H1 (cell line): ENCODE measurements around the gene JAKMIP2. TPM values are rescaled to one million over a fixed set of nuclear protein-coding genes. Genes with fewer than 3 reads are reported as not detected.

Experiments
- CTCF ChIA-PET: fragments of 300-600 bp; sonication (Branson Sonifier 250); formaldehyde crosslinking; loops from one replicate; lab custom pipeline; 2021; ENCODE audit not compliant: partially characterized antibody; lab: Charles Lee
- POLR2A ChIA-PET: fragments of 300-600 bp; sonication (Branson Sonifier 250); formaldehyde crosslinking; loops from one replicate; lab custom pipeline; 2021; ENCODE audit warnings: inconsistent platforms; ENCODE audit not compliant: partially characterized antibody; lab: Charles Lee
- DNase-seq, 2 experiments: peaks; one replicate each; pipeline versions ENCODE4 v3.0.0 to v3.0.0-alpha.2; 2010 to 2022; ENCODE audit warnings: low spot score in 2 of 2, low read depth in 1 of 2, mixed read lengths in 1 of 2
- FAIRE-seq: peaks from 2 replicates; lab custom pipeline; 2011; peaks lifted over from hg19 to GRCh38; lab: Jason Lieb, UNC
- H2AFZ ChIP-seq: 2 replicates; pipeline ENCODE4 v1.8.1; 2012; ENCODE audit warnings: low read length, inconsistent platforms
- H2AK5ac ChIP-seq: 2 replicates; pipeline ENCODE4 v1.6.1; 2013; ENCODE audit warnings: low read depth, low read length
- H2BK120ac ChIP-seq: replicated peaks from 2 replicates; pipeline ENCODE3; 2013; ENCODE audit warnings: low read depth, low read length, inconsistent platforms
- H2BK12ac ChIP-seq: 2 replicates; pipeline ENCODE4 v1.6.1; 2013; ENCODE audit warnings: low read depth, low read length
- H2BK15ac ChIP-seq: 2 replicates; pipeline ENCODE4 v1.6.1; 2013; ENCODE audit warnings: low read length
- H2BK20ac ChIP-seq: 2 replicates; pipeline ENCODE4 v1.6.1; 2013; ENCODE audit warnings: low read length
- H2BK5ac ChIP-seq: 2 replicates; pipeline ENCODE4 v1.6.1; 2013; ENCODE audit warnings: low read depth, low read length
- H3K14ac ChIP-seq: 2 replicates; pipeline ENCODE4 v1.6.1; 2013; ENCODE audit warnings: inconsistent platforms; ENCODE audit not compliant: insufficient read length
- H3K18ac ChIP-seq: 2 replicates; pipeline ENCODE4 v1.6.1; 2013; ENCODE audit warnings: low read length; ENCODE audit errors: extremely low read depth
- H3K23ac ChIP-seq: 2 replicates; pipeline ENCODE4 v1.6.1; 2013; ENCODE audit warnings: inconsistent platforms; ENCODE audit not compliant: insufficient read length
- H3K23me2 ChIP-seq: 2 replicates; pipeline ENCODE4 v1.6.1; 2013; ENCODE audit warnings: low read depth, low read length
- H3K27ac ChIP-seq: 2 replicates; pipeline ENCODE4 v1.6.1; 2011; ENCODE audit warnings: low read depth, low read length, inconsistent platforms
- H3K27me3 ChIP-seq, 4 experiments: replicated peaks in 1 of 4; 1 replicate in 1 of 4; 2 replicates in 3 of 4; pipeline versions ENCODE4 v1.6.1 to v1.8.1; 2011 to 2013; ENCODE audit warnings: low read length in 3 of 4, mild to moderate bottlenecking in 3 of 4, inconsistent platforms in 2 of 4, mixed read lengths in 2 of 4, moderate library complexity in 1 of 4; ENCODE audit not compliant: control insufficient read depth in 3 of 4, insufficient read depth in 3 of 4; ENCODE audit errors: extremely low read depth in 1 of 4
- H3K36me3 ChIP-seq, 4 experiments: 2 replicates each; pipeline versions ENCODE4 v1.6.1 to v1.8.1; 2011 to 2013; ENCODE audit warnings: mild to moderate bottlenecking in 4 of 4, low read length in 3 of 4, moderate library complexity in 2 of 4, control low read depth in 1 of 4, inconsistent platforms in 1 of 4; ENCODE audit not compliant: insufficient read depth in 4 of 4, control insufficient read depth in 2 of 4
- H3K4ac ChIP-seq: replicated peaks from 2 replicates; pipeline ENCODE3; 2013; ENCODE audit warnings: low read length, low read depth, mixed read lengths, inconsistent platforms; ENCODE audit not compliant: insufficient read length
- H3K4me1 ChIP-seq, 4 experiments: replicated peaks in 1 of 4; 1 replicate in 1 of 4; 2 replicates in 3 of 4; pipeline versions ENCODE4 v1.6.1 to v1.8.1; 2011 to 2013; ENCODE audit warnings: low read length in 3 of 4, inconsistent platforms in 2 of 4, mixed read lengths in 1 of 4; ENCODE audit not compliant: insufficient read depth in 4 of 4, control insufficient read depth in 3 of 4
- H3K4me2 ChIP-seq, 2 experiments: 2 replicates each; pipeline versions ENCODE4 v1.6.1 to v1.8.1; 2011 to 2013; ENCODE audit warnings: low read depth in 2 of 2, low read length in 2 of 2, control low read depth in 1 of 2, inconsistent platforms in 1 of 2, mild to moderate bottlenecking in 1 of 2; ENCODE audit not compliant: insufficient read depth in 1 of 2
- H3K4me3 ChIP-seq, 4 experiments: fragments of 200-600, 300-600 bp in 1 of 4; sonication (generic), shearing (Covaris generic), sonication (Bioruptor Twin) in 1 of 4; 2 replicates each; pipeline versions ENCODE4 v1.5.1 to v1.8.1; 2011 to 2016; ENCODE audit warnings: low read length in 4 of 4, low read depth in 3 of 4, control low read depth in 2 of 4, inconsistent platforms in 2 of 4, mild to moderate bottlenecking in 2 of 4, mixed read lengths in 1 of 4, moderate library complexity in 1 of 4; ENCODE audit not compliant: insufficient read depth in 2 of 4; ENCODE audit errors: extremely low read depth in 1 of 4
- H3K56ac ChIP-seq: replicated peaks from 2 replicates; pipeline ENCODE3; 2013; ENCODE audit warnings: low read depth, mild to moderate bottlenecking, mixed read lengths, low read length, inconsistent platforms; ENCODE audit not compliant: insufficient read length
- H3K79me1 ChIP-seq: 2 replicates; pipeline ENCODE4 v1.6.1; 2013; ENCODE audit warnings: low read depth, low read length, control low read depth
- H3K79me2 ChIP-seq, 2 experiments: 2 replicates each; pipeline versions ENCODE4 v1.6.1 to v1.8.1; 2012 to 2013; ENCODE audit warnings: low read length in 2 of 2, mild to moderate bottlenecking in 2 of 2, inconsistent platforms in 1 of 2; ENCODE audit not compliant: insufficient read depth in 2 of 2, control insufficient read depth in 1 of 2
- H3K9ac ChIP-seq, 4 experiments: replicated peaks in 1 of 4; 1 replicate in 1 of 4; 2 replicates in 3 of 4; pipeline versions ENCODE4 v1.6.1 to v1.8.1; 2011 to 2013; ENCODE audit warnings: low read depth in 3 of 4, low read length in 3 of 4, control low read depth in 2 of 4, mild to moderate bottlenecking in 2 of 4, moderate library complexity in 2 of 4, inconsistent platforms in 1 of 4; ENCODE audit errors: extremely low read depth in 1 of 4
- H3K9me3 ChIP-seq, 2 experiments: 2 replicates each; pipeline versions ENCODE4 v1.6.1 to v1.8.1; 2012 to 2013; ENCODE audit warnings: mild to moderate bottlenecking in 2 of 2, moderate library complexity in 2 of 2, control low read depth in 1 of 2, inconsistent platforms in 1 of 2, low read depth in 1 of 2, low read length in 1 of 2, mixed read lengths in 1 of 2; ENCODE audit not compliant: insufficient read depth in 2 of 2
- H4K20me1 ChIP-seq, 2 experiments: replicated peaks in 1 of 2; 2 replicates each; pipeline versions ENCODE3 to v1.8.1; 2011 to 2013; ENCODE audit warnings: inconsistent platforms in 2 of 2, low read length in 2 of 2, mild to moderate bottlenecking in 1 of 2; ENCODE audit not compliant: insufficient read depth in 2 of 2, control insufficient read depth in 1 of 2
- H4K5ac ChIP-seq: 2 replicates; pipeline ENCODE4 v1.6.1; 2013; ENCODE audit warnings: low read length, low read depth, mixed read lengths, inconsistent platforms; ENCODE audit not compliant: insufficient read length
- H4K8ac ChIP-seq: 2 replicates; pipeline ENCODE4 v1.8.0; 2013; ENCODE audit warnings: mild to moderate bottlenecking, moderate library complexity, low read length, inconsistent platforms; ENCODE audit not compliant: insufficient read depth; ENCODE audit errors: extremely low read depth
- H4K91ac ChIP-seq: replicated peaks from 2 replicates; pipeline ENCODE3; 2013; ENCODE audit warnings: low read length, mixed read lengths, inconsistent platforms; ENCODE audit not compliant: insufficient read length
- EGR1 ChIP-seq: IDR thresholded peaks from 2 replicates; pipeline ENCODE4 v1.6.1; 2011; ENCODE audit warnings: low read depth, low read length, borderline replicate concordance
- KDM5A ChIP-seq: fragments of 200-600 bp; IDR thresholded peaks from 2 replicates; pipeline ENCODE4 v1.7.1; 2012; ENCODE audit warnings: mild to moderate bottlenecking, low read length, inconsistent platforms, mixed read lengths
- MAFK ChIP-seq: IDR thresholded peaks from 2 replicates; pipeline ENCODE4 v1.6.1; 2012; ENCODE audit warnings: low read depth, mild to moderate bottlenecking, improper control_type of control experiment, low read length
- PHF8 ChIP-seq: fragments of 200-600 bp; sonication (generic); conservative IDR thresholded peaks from 2 replicates; pipeline ENCODE4 v1.7.1; 2012; ENCODE audit warnings: low read depth, mild to moderate bottlenecking, inconsistent platforms, low read length, moderate library complexity
- RBBP5 ChIP-seq: IDR thresholded peaks from 2 replicates; pipeline ENCODE4 v1.7.1; 2012; ENCODE audit warnings: low read depth, mild to moderate bottlenecking, inconsistent platforms, low read length, moderate library complexity, borderline replicate concordance
- RFX5 ChIP-seq: IDR thresholded peaks from 2 replicates; pipeline ENCODE4 v1.6.1; 2011; ENCODE audit warnings: low read depth, low read length, improper control_type of control experiment, borderline replicate concordance
- RNF2 ChIP-seq: fragments of 200-900, 300-1000 bp; sonication (generic); IDR thresholded peaks from 2 replicates; pipeline ENCODE4 v1.7.1; 2016; ENCODE audit warnings: borderline replicate concordance, low read depth, mild to moderate bottlenecking, antibody characterized with exemption, low read length; ENCODE audit not compliant: poor library complexity, severe bottlenecking; ENCODE audit errors: missing control alignments
- RXRA ChIP-seq: IDR thresholded peaks from 2 replicates; pipeline ENCODE4 v1.6.1; 2011; ENCODE audit warnings: low read depth, mild to moderate bottlenecking, low read length, moderate library complexity; ENCODE audit not compliant: insufficient read depth
- SP4 ChIP-seq: IDR thresholded peaks from 2 replicates; pipeline ENCODE4 v1.6.1; 2012; ENCODE audit warnings: low read length, inconsistent platforms
- SRF ChIP-seq: IDR thresholded peaks from 2 replicates; pipeline ENCODE4 v1.6.1; 2011; ENCODE audit warnings: mild to moderate bottlenecking, low read depth, low read length, moderate library complexity
- TBP ChIP-seq: IDR thresholded peaks from 2 replicates; pipeline ENCODE4 v1.6.1; 2011; ENCODE audit warnings: low read depth, low read length, improper control_type of control experiment
- ZNF274 ChIP-seq: IDR thresholded peaks from 2 replicates; pipeline ENCODE4 v1.7.0; 2012; ENCODE audit warnings: low read length, borderline replicate concordance; ENCODE audit errors: extremely low read depth
- WGBS, 2 experiments: shearing (Covaris generic) in 1 of 2; methylation state at CpG; one replicate each; pipeline versions ENCODE4 v1.1.6 to v1.1.7; 2013 to 2015; ENCODE audit warnings: low lambda C conversion rate in 2 of 2, mixed read lengths in 2 of 2, inconsistent platforms in 1 of 2, low coverage in 1 of 2, missing lambda C conversion rate in 1 of 2; ENCODE audit not compliant: insufficient replicate concordance in 2 of 2, insufficient coverage in 1 of 2, insufficient read length in 1 of 2; ENCODE audit errors: extremely low coverage in 1 of 2, missing lambda C conversion rate in 1 of 2; 5-methylcytosine and 5-hydroxymethylcytosine counted together
- polyA plus RNA-seq, 7 experiments: library from polyadenylated mRNA; depleted of rRNA in 3 of 7; stranded (reverse) in 5 of 7; unstranded in 2 of 7; fragments of >200 nt in 5 of 7; fragments of 200-250 nt in 2 of 7; gene quantifications; 1 replicate in 5 of 7; 2 replicates in 1 of 7; 4 replicates in 1 of 7; pipeline versions ENCODE4 v1.2.1 to v1.2.3, GENCODE V29; 2011 to 2013; ENCODE audit warnings: missing spikeins in 2 of 7, mixed read lengths in 2 of 7
- total RNA-seq: library from RNA; stranded (reverse); fragmentation: NEBNext Ultra II Directional; extraction: Animal tissue kit (Norgen Biotek cat#: 25700); gene quantifications from 2 replicates; pipeline ENCODE4 v1.2.1, GENCODE V29; 2021

The JAKMIP2 gene
- total and polyA plus RNA-seq, 2 of the 8 experiments (the other 6 are each of a cell fraction or from before 2014, with no cell fraction given) = 2.4 to 13.6 TPM

- DNase-seq = no peak
- WGBS, 2 experiments = 95% methylated on average over 3 of the region's 3 CpGs; no CpG with 5 or more reads in 1 of the 2 experiments
- H3K27ac ChIP-seq = no peak overlapping the region
Observed at GRCh38 chr5:147712019-147712418, 70.5 kb downstream of the JAKMIP2 start.

More at GRCh38 chr5:147712019-147712418, 70.5 kb downstream of the JAKMIP2 start:
- Histone ChIP-seq H2BK5ac (no peak overlapping the region), H2AFZ (no peak overlapping the region), H3K9me3 (no peaks in the 10 kb centered on the region), H3K14ac (no peak overlapping the region), H3K4me3 (no peak overlapping the region), H3K56ac (no peak overlapping the region), H2BK15ac (no peak overlapping the region), H2AK5ac (no peak overlapping the region), H2BK12ac (no peak overlapping the region), H3K4me2 (no peak overlapping the region), H3K79me2 (no peaks in the 10 kb centered on the region), H4K5ac (no peak overlapping the region), H2BK120ac (no peak overlapping the region), H3K18ac (no peak overlapping the region), H3K9ac (no peak overlapping the region), H3K23ac (no peak overlapping the region), H3K4ac (no peak overlapping the region), H3K27me3 (no peaks in the 10 kb centered on the region), H3K23me2 (no peaks in the 10 kb centered on the region), H4K91ac (no peak overlapping the region), H3K4me1 (peaks cover 0 to 2% (median 0%) of the 10 kb centered on the region in 4 experiments; a peak in 1 of 7 replicates), H2BK20ac (no peak overlapping the region), H4K20me1 (peaks cover 0 to 3% of the 10 kb centered on the region in 2 experiments), H3K36me3 (no peaks in the 10 kb centered on the region), H3K79me1 (no peaks in the 10 kb centered on the region), H4K8ac (no peak overlapping the region)
- CTCF ChIA-PET = no interaction called here
- TF ChIP-seq PHF8 (no peak), RFX5 (no peak), TBP (no peak), KDM5A (no peak), EGR1 (no peak), MAFK (no peak), SP4 (no peak), ZNF274 (no peak), RXRA (no peak), RNF2 (no peak), SRF (no peak), RBBP5 (no peak)
- POLR2A ChIA-PET = no interaction called here
- FAIRE-seq = peak; percentile 28
